Naive thymus-derived CD4-positive, alpha-beta T cell (primary cell): Measurements from ENCODE around the gene TFF2. TPM values are rescaled to one million over a fixed set of nuclear protein-coding genes. Genes with fewer than 3 reads are reported as not detected.
A peak's percentile ranks its signal among the peaks of the same experiment; 100 is the strongest.

Experiments used
- ATAC-seq: fragments of 150-1000 bp; cut with Tn5 transposase; 2 replicates; pipeline ENCODE4 v1.10.0; 2021; ENCODE audit warnings: mild to moderate bottlenecking, moderate library complexity
- CTCF ChIA-PET: fragments of 350-600 bp; sonication (Branson Sonifier 250); formaldehyde crosslinking; loops from one replicate; lab custom pipeline; 2021; ENCODE audit warnings: antibody characterized with exemption; lab: Charles Lee
- POLR2A ChIA-PET: fragments of 350-600 bp; sonication (Branson Sonifier 250); formaldehyde crosslinking; loops from one replicate; lab custom pipeline; 2021; ENCODE audit warnings: antibody characterized with exemption, inconsistent platforms; lab: Charles Lee
- DNase-seq, 9 donors: peaks; one replicate each; pipeline versions ENCODE4 v3.0.0 to v3.0.0-alpha.2; 2020 to 2022; ENCODE audit warnings: mixed read lengths in 1 of 9
- H3K27ac ChIP-seq: one replicate; pipeline ENCODE4 v1.7.0; 2013; ENCODE audit warnings: mild to moderate bottlenecking, low read depth, low read length, moderate library complexity
- H3K27me3 ChIP-seq, 2 donors: one replicate each; pipeline ENCODE4 v1.7.0; 2013; ENCODE audit warnings: low read length in 2 of 2, mild to moderate bottlenecking in 2 of 2, moderate library complexity in 2 of 2; ENCODE audit not compliant: control insufficient read depth in 2 of 2, insufficient read depth in 2 of 2
- H3K36me3 ChIP-seq, 3 experiments: 1 replicate in 2 of 3; 2 replicates in 1 of 3; pipeline ENCODE4 v1.7.0; 2013; ENCODE audit warnings: low read length in 3 of 3, mild to moderate bottlenecking in 3 of 3, moderate library complexity in 1 of 3; ENCODE audit not compliant: insufficient read depth in 3 of 3, control insufficient read depth in 2 of 3
- H3K4me1 ChIP-seq, 2 donors: one replicate each; pipeline ENCODE4 v1.7.0; 2013; ENCODE audit warnings: low read length in 2 of 2, mild to moderate bottlenecking in 2 of 2, moderate library complexity in 1 of 2; ENCODE audit not compliant: control insufficient read depth in 2 of 2, insufficient read depth in 2 of 2
- H3K4me3 ChIP-seq: 2 replicates; pipeline ENCODE4 v1.7.0; 2013; ENCODE audit warnings: mild to moderate bottlenecking, low read length
- H3K9me3 ChIP-seq, 3 experiments: 1 replicate in 2 of 3; 2 replicates in 1 of 3; pipeline ENCODE4 v1.7.0; 2013; ENCODE audit warnings: low read length in 3 of 3; ENCODE audit not compliant: control insufficient read depth in 2 of 3
- H3K27ac Mint-ChIP-seq, 9 donors: one replicate each; pipeline ENCODE4 v1.8.0; 2020 to 2022; ENCODE audit warnings: mixed read lengths in 9 of 9, mild to moderate bottlenecking in 8 of 9, moderate library complexity in 5 of 9, inconsistent platforms in 2 of 9
- H3K27me3 Mint-ChIP-seq, 5 donors: one replicate each; pipeline ENCODE4 v1.8.0; 2021 to 2022; ENCODE audit warnings: mixed read lengths in 5 of 5, mild to moderate bottlenecking in 1 of 5
- H3K36me3 Mint-ChIP-seq, 5 donors: one replicate each; pipeline ENCODE4 v1.8.0; 2020 to 2022; ENCODE audit warnings: mixed read lengths in 5 of 5, mild to moderate bottlenecking in 3 of 5, inconsistent platforms in 1 of 5
- H3K4me1 Mint-ChIP-seq, 7 donors: one replicate each; pipeline ENCODE4 v1.8.0; 2020 to 2022; ENCODE audit warnings: mixed read lengths in 7 of 7, mild to moderate bottlenecking in 3 of 7, inconsistent platforms in 1 of 7
- H3K4me3 Mint-ChIP-seq, 10 donors: one replicate each; pipeline ENCODE4 v1.8.0; 2020 to 2022; ENCODE audit warnings: mild to moderate bottlenecking in 10 of 10, mixed read lengths in 10 of 10, moderate library complexity in 6 of 10, inconsistent platforms in 2 of 10
- H3K9me3 Mint-ChIP-seq, 11 donors: one replicate each; pipeline ENCODE4 v1.8.0; 2020 to 2022; ENCODE audit warnings: mixed read lengths in 11 of 11, mild to moderate bottlenecking in 4 of 11, inconsistent platforms in 1 of 11, moderate library complexity in 1 of 11
- intact Hi-C, 2 donors: fragments of 100-400 bp; cut with micrococcal nuclease; formaldehyde crosslinking; loops; one replicate each; pipeline ENCODE4 v1.15.1; 2023
- polyA plus RNA-seq, 2 donors: library from polyadenylated mRNA; unstranded; fragments of 300-500 nt; fragmentation: Illumina TruSeq; gene quantifications; one replicate each; pipeline ENCODE4 v1.2.3, GENCODE V29; 2021
- total RNA-seq, 6 experiments: library from RNA in 5 of 6; stranded (reverse) in 5 of 6; gene quantifications; 1 replicate in 5 of 6; 2 replicates in 1 of 6; pipeline ENCODE4 v1.2.3 and lab custom pipeline; 2021 to 2026

The TFF2 gene
- total and polyA plus RNA-seq, 7 experiments from 2014 or later, result not detected

- Mint-ChIP-seq H3K4me1 (peaks cover 0 to 10% (median 3%) of the 10 kb centered on the region in 7 donors), H3K4me3 (no peak overlapping the region), H3K36me3 (no peaks in the 10 kb centered on the region), H3K9me3 (peaks cover 0 to 3% (median 0%) of the 10 kb centered on the region in 11 donors), H3K27me3 (peaks cover 0 to 3% (median 0%) of the 10 kb centered on the region in 5 donors), H3K27ac (no peak overlapping the region)
- CTCF ChIA-PET, result no interaction called here
- DNase-seq (peak in 1 of 9 donors; percentile 19), ATAC-seq (no peak)
- H3K4me3 ChIP-seq, result no peak overlapping the region
- peaks cover 0 to 8% of the 10 kb centered on the region in 2 donors for H3K4me1 ChIP-seq
- no peaks in the 10 kb centered on the region for H3K9me3 ChIP-seq
- H3K27me3 ChIP-seq, result no peaks in the 10 kb centered on the region
- no peaks in the 10 kb centered on the region for H3K36me3 ChIP-seq
- intact Hi-C loops, result no loop called here
- POLR2A ChIA-PET, result no interaction called here
- H3K27ac ChIP-seq, result no peak overlapping the region
Measured at GRCh38 chr21:42312626-42313104, 38.1 kb downstream of the TFF2 start.

GRCh38 chr21:42311816-42312625 is 38.8 kb downstream of the TFF2 start:
- Histone ChIP-seq H3K9me3 (no peaks in the 10 kb centered on the region), H3K27ac (no peak overlapping the region), H3K36me3 (no peaks in the 10 kb centered on the region), H3K4me1 (peaks cover 0 to 8% of the 10 kb centered on the region in 2 donors), H3K27me3 (no peaks in the 10 kb centered on the region), H3K4me3 (no peak overlapping the region)
- peaks cover 0 to 3% (median 0%) of the 10 kb centered on the region in 11 donors for H3K9me3 Mint-ChIP-seq
- peaks cover 0 to 9% (median 0%) of the 10 kb centered on the region in 5 donors for H3K27me3 Mint-ChIP-seq
- H3K4me1 Mint-ChIP-seq, result peaks cover 0 to 10% (median 3%) of the 10 kb centered on the region in 7 donors
- ChIA-PET POLR2A (no interaction called here), CTCF (interaction anchor here (1.5 kb wide), 1 partner anchor 15 kb away, joined by 3 read pairs; no protein-coding TSS in a partner anchor)
- ATAC-seq (no peak), DNase-seq (no peak)
- peak overlapping the region in 1 of 9 donors; percentile 36 for H3K27ac Mint-ChIP-seq
- no peak overlapping the region for H3K4me3 Mint-ChIP-seq
- intact Hi-C loops, result no loop called here
- H3K36me3 Mint-ChIP-seq, result no peaks in the 10 kb centered on the region

- intact Hi-C loops, result no loop called here
- peak overlapping the region in 1 of 9 donors; percentile 36 for H3K27ac Mint-ChIP-seq
- Histone ChIP-seq H3K27me3 (no peaks in the 10 kb centered on the region), H3K36me3 (no peaks in the 10 kb centered on the region), H3K9me3 (no peaks in the 10 kb centered on the region), H3K27ac (no peak overlapping the region), H3K4me3 (no peak overlapping the region), H3K4me1 (peaks cover 0 to 8% of the 10 kb centered on the region in 2 donors)
- peaks cover 0 to 15% (median 0%) of the 10 kb centered on the region in 5 donors for H3K27me3 Mint-ChIP-seq
- H3K4me1 Mint-ChIP-seq, result peaks cover 0 to 16% (median 7%) of the 10 kb centered on the region in 7 donors
- no peak overlapping the region for H3K4me3 Mint-ChIP-seq
- ChIA-PET CTCF (interaction anchor here (0.5 to 1.9 kb wide), 5 partner anchors 14 to 166 kb away, joined by 3 to 5 read pairs (median 3); no protein-coding TSS in a partner anchor), POLR2A (interaction anchor here (0.9 kb wide), 1 partner anchor 137 kb away, joined by 3 read pairs; no protein-coding TSS in a partner anchor)
- DNase-seq (no peak), ATAC-seq (no peak)
- no peaks in the 10 kb centered on the region for H3K36me3 Mint-ChIP-seq
- H3K9me3 Mint-ChIP-seq, result peaks cover 0 to 3% (median 0%) of the 10 kb centered on the region in 11 donors
Measured at GRCh38 chr21:42311160-42311559, 39.6 kb downstream of the TFF2 start.

GRCh38 chr21:42310411-42311001 is 40.3 kb downstream of the TFF2 start:
- Histone ChIP-seq H3K4me1 (peaks cover 0 to 8% of the 10 kb centered on the region in 2 donors), H3K4me3 (no peak overlapping the region), H3K27me3 (no peaks in the 10 kb centered on the region), H3K9me3 (no peaks in the 10 kb centered on the region), H3K27ac (no peak overlapping the region), H3K36me3 (no peaks in the 10 kb centered on the region)
- DNase-seq (no peak), ATAC-seq (no peak)
- ChIA-PET CTCF (interaction anchor here (0.7 to 1.9 kb wide), 7 partner anchors 28 to 165 kb away, joined by 3 to 5 read pairs (median 4); no protein-coding TSS in a partner anchor), POLR2A (interaction anchor here (0.9 kb wide), 1 partner anchor 138 kb away, joined by 3 read pairs; no protein-coding TSS in a partner anchor)
- Mint-ChIP-seq H3K4me3 (peak overlapping the region in 1 of 10 donors; percentile 46), H3K27ac (peak overlapping the region in 1 of 9 donors; percentile 49), H3K27me3 (peaks cover 0 to 15% (median 0%) of the 10 kb centered on the region in 5 donors), H3K9me3 (peaks cover 0 to 3% (median 0%) of the 10 kb centered on the region in 11 donors), H3K4me1 (peaks cover 0 to 16% (median 7%) of the 10 kb centered on the region in 7 donors), H3K36me3 (no peaks in the 10 kb centered on the region)
- intact Hi-C loops, result no loop called here

- Mint-ChIP-seq H3K36me3 (no peaks in the 10 kb centered on the region), H3K27ac (peak overlapping the region in 6 of 9 donors; percentile 21 to 49 (median 36)), H3K4me1 (peaks cover 0 to 16% (median 7%) of the 10 kb centered on the region in 7 donors), H3K4me3 (peak overlapping the region in 6 of 10 donors; percentile 7 to 46 (median 38)), H3K27me3 (peaks cover 0 to 15% (median 0%) of the 10 kb centered on the region in 5 donors), H3K9me3 (peaks cover 0 to 3% (median 0%) of the 10 kb centered on the region in 11 donors)
- Histone ChIP-seq H3K36me3 (no peaks in the 10 kb centered on the region), H3K27me3 (no peaks in the 10 kb centered on the region), H3K4me3 (no peak overlapping the region), H3K9me3 (no peaks in the 10 kb centered on the region), H3K27ac (no peak overlapping the region), H3K4me1 (peaks cover 0 to 8% of the 10 kb centered on the region in 2 donors)
- ChIA-PET POLR2A (no interaction called here), CTCF (interaction anchor here (0.7 to 1.9 kb wide), 6 partner anchors 28 to 165 kb away, joined by 3 to 5 read pairs (median 4); no protein-coding TSS in a partner anchor)
- intact Hi-C loops, result loop anchor here (1.0 to 5.0 kb wide), 4 partner anchors 71 to 523 kb away; no protein-coding TSS in a partner anchor
- ATAC-seq (peak; percentile 86), DNase-seq (peak; percentile 48 to 80 (median 61))
Measured at GRCh38 chr21:42309753-42310213, 41.0 kb downstream of the TFF2 start.
